Liver (tissue), 9 donors: ENCODE measurements around the gene CNIH3. TPM values are rescaled to one million over a fixed set of nuclear protein-coding genes. Genes with fewer than 3 reads are reported as not detected.

Experiments used
- DNase-seq: peaks from one replicate; pipeline ENCODE4 v3.0.0-alpha.2; 2017; ENCODE audit warnings: low spot score
- H3K27ac ChIP-seq, 2 donors: one replicate each; pipeline ENCODE4 v1.7.0; 2013; ENCODE audit warnings: inconsistent platforms in 2 of 2, low read length in 2 of 2, control low read depth in 1 of 2, low read depth in 1 of 2, mild to moderate bottlenecking in 1 of 2
- H3K27me3 ChIP-seq, 4 donors: one replicate each; pipeline versions ENCODE4 v1.6.1 to v1.7.0; 2013; ENCODE audit warnings: low read length in 3 of 4, inconsistent platforms in 1 of 4, mild to moderate bottlenecking in 1 of 4, moderate library complexity in 1 of 4; ENCODE audit not compliant: control insufficient read depth in 4 of 4, insufficient read depth in 4 of 4
- H3K36me3 ChIP-seq, 4 donors: one replicate each; pipeline versions ENCODE4 v1.6.1 to v1.7.0; 2013; ENCODE audit warnings: low read length in 3 of 4, mild to moderate bottlenecking in 3 of 4, low read depth in 1 of 4, moderate library complexity in 1 of 4; ENCODE audit not compliant: control insufficient read depth in 4 of 4, insufficient read depth in 3 of 4
- H3K4me1 ChIP-seq, 4 donors: one replicate each; pipeline versions ENCODE4 v1.6.1 to v1.7.0; 2013; ENCODE audit warnings: low read length in 3 of 4, mild to moderate bottlenecking in 3 of 4, moderate library complexity in 1 of 4; ENCODE audit not compliant: control insufficient read depth in 4 of 4, insufficient read depth in 4 of 4
- H3K4me3 ChIP-seq, 3 donors: one replicate each; pipeline versions ENCODE4 v1.6.1 to v1.7.0; 2013; ENCODE audit warnings: low read length in 3 of 3, control low read depth in 1 of 3, low read depth in 1 of 3, mild to moderate bottlenecking in 1 of 3
- H3K9ac ChIP-seq, 2 donors: one replicate each; pipeline ENCODE4 v1.7.0; 2013; ENCODE audit warnings: low read length in 2 of 2, mild to moderate bottlenecking in 2 of 2, moderate library complexity in 2 of 2, control low read depth in 1 of 2, low read depth in 1 of 2
- H3K9me3 ChIP-seq, 4 donors: one replicate each; pipeline versions ENCODE4 v1.6.1 to v1.7.0; 2013; ENCODE audit warnings: low read length in 3 of 4; ENCODE audit not compliant: control insufficient read depth in 4 of 4
- ATF3 ChIP-seq: IDR thresholded peaks from 2 replicates; pipeline ENCODE4 v1.6.1; 2016; ENCODE audit warnings: antibody characterized with exemption
- CTCF ChIP-seq: fragments of 150-350 bp; IDR thresholded peaks from 2 replicates; pipeline ENCODE4 v1.5.1; 2017; ENCODE audit warnings: improper control_type of control experiment, low read depth, low read length; ENCODE audit not compliant: missing input control
- EGR1 ChIP-seq, 2 donors: IDR thresholded peaks; 2 replicates each; pipeline ENCODE4 v1.6.1; 2016 to 2018; ENCODE audit warnings: antibody characterized with exemption in 2 of 2, low read depth in 2 of 2
- FOXA1 ChIP-seq: IDR thresholded peaks from 2 replicates; pipeline ENCODE4 v1.6.1; 2016; ENCODE audit warnings: antibody characterized with exemption
- FOXA2 ChIP-seq: IDR thresholded peaks from 2 replicates; pipeline ENCODE4 v1.6.1; 2016; ENCODE audit warnings: antibody characterized with exemption
- GABPA ChIP-seq, 2 donors: IDR thresholded peaks in 1 of 2; conservative IDR thresholded peaks in 1 of 2; 2 replicates each; pipeline ENCODE4 v1.6.1; 2016; ENCODE audit warnings: antibody characterized with exemption in 2 of 2, mild to moderate bottlenecking in 1 of 2, moderate library complexity in 1 of 2
- HNF4A ChIP-seq, 2 donors: conservative IDR thresholded peaks; 2 replicates each; pipeline ENCODE4 v1.6.1; 2016; ENCODE audit warnings: antibody characterized with exemption in 2 of 2, mild to moderate bottlenecking in 2 of 2
- HNF4G ChIP-seq: IDR thresholded peaks from 2 replicates; pipeline ENCODE4 v1.6.1; 2016; ENCODE audit warnings: antibody characterized with exemption
- JUND ChIP-seq, 2 donors: IDR thresholded peaks; 2 replicates each; pipeline ENCODE4 v1.6.1; 2016; ENCODE audit warnings: antibody characterized with exemption in 2 of 2
- MAX ChIP-seq: IDR thresholded peaks from 2 replicates; pipeline ENCODE4 v1.6.1; 2016; ENCODE audit warnings: antibody characterized with exemption
- NR2F2 ChIP-seq: IDR thresholded peaks from 2 replicates; pipeline ENCODE4 v1.6.1; 2016; ENCODE audit warnings: antibody characterized with exemption
- RAD21 ChIP-seq, 2 donors: IDR thresholded peaks; 2 replicates each; pipeline ENCODE4 v1.6.1; 2016; ENCODE audit warnings: antibody characterized with exemption in 2 of 2, mild to moderate bottlenecking in 2 of 2
- REST ChIP-seq: IDR thresholded peaks from 2 replicates; pipeline ENCODE4 v1.6.1; 2016; ENCODE audit warnings: antibody characterized with exemption, mild to moderate bottlenecking
- RXRA ChIP-seq, 2 donors: IDR thresholded peaks; 2 replicates each; pipeline ENCODE4 v1.6.1; 2017 to 2018; ENCODE audit warnings: antibody characterized with exemption in 2 of 2, mild to moderate bottlenecking in 1 of 2
- SP1 ChIP-seq: IDR thresholded peaks from 2 replicates; pipeline ENCODE4 v1.6.1; 2018; ENCODE audit warnings: antibody characterized with exemption, mild to moderate bottlenecking
- TAF1 ChIP-seq: conservative IDR thresholded peaks from 2 replicates; pipeline ENCODE4 v1.6.1; 2016; ENCODE audit warnings: antibody characterized with exemption, mild to moderate bottlenecking
- YY1 ChIP-seq: IDR thresholded peaks from 2 replicates; pipeline ENCODE4 v1.6.1; 2016; ENCODE audit warnings: antibody characterized with exemption, mild to moderate bottlenecking
- ZBTB33 ChIP-seq: IDR thresholded peaks from 2 replicates; pipeline ENCODE4 v1.6.1; 2016; ENCODE audit warnings: antibody characterized with exemption
- WGBS: extraction: QIAGEN DNeasy Blood & Tissue Kit; methylation state at CpG from one replicate; pipeline ENCODE4 v1.1.7; 2013; 5-methylcytosine and 5-hydroxymethylcytosine counted together
- polyA plus RNA-seq, 2 donors: library from polyadenylated mRNA; stranded (reverse) in 1 of 2; unstranded in 1 of 2; fragments of 200-250 nt in 1 of 2; fragments of >200 nt in 1 of 2; fragmentation: Nextera tagmentation in 1 of 2; extraction: Ambion mirVana in 1 of 2; gene quantifications; one replicate each; pipeline versions ENCODE4 v1.2.1 to v1.2.3, GENCODE V29; 2013 to 2015
- total RNA-seq, 2 donors: library from RNA; depleted of rRNA; stranded (reverse); fragments of >200 nt; gene quantifications; one replicate each; pipeline ENCODE4 v1.2.3, GENCODE V29; 2014
- donor health status: healthy.
- donor health status: healthy.
- donor health status: healthy.
- donor health status: healthy.
- donor health status: healthy.

Gene CNIH3
- total and polyA plus RNA-seq, 4 donors = 0.39 to 1.0 (median 0.93) TPM

- TF ChIP-seq CTCF (no peak), ZBTB33 (peak; percentile 57), SP1 (peak; percentile 83), YY1 (peak; percentile 73), TAF1 (no peak)
Measured at GRCh38 chr1:224732377-224733026, 116.4 kb downstream of the CNIH3 start (continued).

- DNase-seq = no peak
- peak overlapping the region; percentile 69 to 80 for H3K27ac ChIP-seq
Measured at GRCh38 chr1:224733027-224733911, 117.2 kb downstream of the CNIH3 start.

More at GRCh38 chr1:224733027-224733911, 117.2 kb downstream of the CNIH3 start:
- no peaks in the 10 kb centered on the region for H3K27me3 ChIP-seq
- peak overlapping the region in 1 of 2 donors; percentile 38 for H3K9ac ChIP-seq
- no peaks in the 10 kb centered on the region for H3K9me3 ChIP-seq
- no peaks in the 10 kb centered on the region for H3K36me3 ChIP-seq
- 29% methylated on average over 12 of the region's 12 CpGs for WGBS
- TF ChIP-seq FOXA2 (no peak), HNF4A (conservative IDR thresholded peaks at IDR 0.05) (peak; percentile 50 to 71), RAD21 (IDR thresholded peaks at IDR 0.05) (peak; percentile 16 to 23), HNF4G (no peak), JUND (IDR thresholded peaks at IDR 0.05) (peak; percentile 31 to 53), GABPA (IDR thresholded peaks at IDR 0.05 in 1 of 2, conservative IDR thresholded peaks at IDR 0.05 in 1 of 2) (no peak), TAF1 (peak; percentile 48), CTCF (no peak), EGR1 (IDR thresholded peaks at IDR 0.05; ENCODE audit: low read depth in 2 of 2) (no peak), ZBTB33 (no peak), MAX (peak; percentile 20), YY1 (peak; percentile 71), ATF3 (peak; percentile 43), SP1 (peak; percentile 34), FOXA1 (peak; percentile 28), REST (peak; percentile 59), RXRA (IDR thresholded peaks at IDR 0.05) (peak; percentile 68 to 69), NR2F2 (no peak)
- H3K4me3 ChIP-seq = no peak overlapping the region
- H3K4me1 ChIP-seq = peaks cover 2 to 32% (median 11%) of the 10 kb centered on the region in 4 donors
